ENCODE measurements around the gene CLDN9.

CLDN9 gene

DNA sequence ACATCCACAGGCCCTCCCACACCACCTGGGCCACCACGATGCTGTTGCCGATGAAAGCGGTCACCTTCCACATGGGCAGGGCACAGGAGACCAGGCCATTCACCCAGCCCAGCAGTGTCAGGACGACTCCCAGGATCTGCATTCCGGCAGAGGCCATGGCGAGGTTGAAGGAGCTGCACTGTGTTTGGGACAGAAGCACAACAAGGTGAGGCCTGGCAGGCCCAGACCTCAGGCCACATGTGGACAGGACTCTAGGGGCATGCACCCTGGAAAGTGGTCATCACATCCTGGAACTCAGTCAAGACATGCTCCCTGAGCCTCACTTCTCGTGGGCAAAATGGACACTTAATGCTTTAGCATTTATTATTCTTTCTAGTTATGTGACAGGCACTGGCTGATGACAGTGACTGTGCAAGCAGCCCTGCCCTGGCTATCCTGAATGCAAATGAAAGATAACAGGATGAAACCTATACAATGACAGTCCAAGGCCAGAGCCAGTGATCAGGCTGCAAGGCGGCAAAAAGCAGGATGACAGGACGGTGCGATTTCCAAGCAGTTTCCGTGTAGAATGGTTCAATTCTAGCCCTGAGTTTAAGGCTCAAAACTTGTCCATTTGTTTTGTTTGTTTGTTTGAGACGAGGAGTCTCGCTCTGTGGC is 3.3 kb downstream of the CLDN9 start:
- TF ChIP-seq, protein P1, sequence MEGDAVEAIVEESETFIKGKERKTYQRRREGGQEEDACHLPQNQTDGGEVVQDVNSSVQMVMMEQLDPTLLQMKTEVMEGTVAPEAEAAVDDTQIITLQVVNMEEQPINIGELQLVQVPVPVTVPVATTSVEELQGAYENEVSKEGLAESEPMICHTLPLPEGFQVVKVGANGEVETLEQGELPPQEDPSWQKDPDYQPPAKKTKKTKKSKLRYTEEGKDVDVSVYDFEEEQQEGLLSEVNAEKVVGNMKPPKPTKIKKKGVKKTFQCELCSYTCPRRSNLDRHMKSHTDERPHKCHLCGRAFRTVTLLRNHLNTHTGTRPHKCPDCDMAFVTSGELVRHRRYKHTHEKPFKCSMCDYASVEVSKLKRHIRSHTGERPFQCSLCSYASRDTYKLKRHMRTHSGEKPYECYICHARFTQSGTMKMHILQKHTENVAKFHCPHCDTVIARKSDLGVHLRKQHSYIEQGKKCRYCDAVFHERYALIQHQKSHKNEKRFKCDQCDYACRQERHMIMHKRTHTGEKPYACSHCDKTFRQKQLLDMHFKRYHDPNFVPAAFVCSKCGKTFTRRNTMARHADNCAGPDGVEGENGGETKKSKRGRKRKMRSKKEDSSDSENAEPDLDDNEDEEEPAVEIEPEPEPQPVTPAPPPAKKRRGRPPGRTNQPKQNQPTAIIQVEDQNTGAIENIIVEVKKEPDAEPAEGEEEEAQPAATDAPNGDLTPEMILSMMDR (IDR thresholded peaks at IDR 0.05) = no peak
- H3K9ac ChIP-seq = no peak overlapping the region
- no peaks in the 10 kb centered on the region for H3K9me3 ChIP-seq (ENCODE audit: control insufficient read depth, low read length)
- no peak overlapping the region for H3K27ac ChIP-seq
- no peak overlapping the region for H3K4me2 ChIP-seq (ENCODE audit: low read length)
- peaks cover 23% of the 10 kb centered on the region for H3K4me1 ChIP-seq
- H2AFZ ChIP-seq = no peak overlapping the region
- no peaks in the 10 kb centered on the region for H3K27me3 ChIP-seq (ENCODE audit: control insufficient read depth, insufficient read depth, low read length)
- no peaks in the 10 kb centered on the region for H3K36me3 ChIP-seq (ENCODE audit: control insufficient read depth, insufficient read depth, low read length)
- H3K79me2 ChIP-seq = peaks cover 3% of the 10 kb centered on the region
- no peak overlapping the region for H3K4me3 ChIP-seq (ENCODE audit: low read depth, low read length)

DNA sequence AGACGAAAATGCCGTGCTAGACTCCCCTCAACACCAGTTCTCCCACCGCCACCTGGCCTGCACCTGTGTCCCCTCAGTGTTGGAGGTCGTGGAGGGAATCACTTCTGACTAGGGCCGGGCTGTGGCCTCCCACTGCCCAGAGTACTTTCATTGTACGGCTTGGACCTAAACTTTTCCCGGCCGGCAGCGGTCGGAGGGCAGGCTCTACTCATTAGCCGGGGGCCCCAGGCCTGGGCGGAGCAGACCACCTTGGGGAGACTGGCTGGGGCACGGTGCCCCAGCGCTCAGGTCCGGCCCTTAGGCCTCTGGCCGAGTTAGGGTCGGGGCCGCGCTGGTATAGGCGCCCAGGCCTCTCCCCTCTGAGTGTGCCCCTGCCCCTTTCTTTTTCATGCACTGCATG is 4.6 kb downstream of the CLDN9 start:
- Histone ChIP-seq H3K4me3 (ENCODE audit: low read depth, low read length) (no peak overlapping the region), H3K4me1 (peaks cover 21% of the 10 kb centered on the region), H2AFZ (no peak overlapping the region), H3K27ac (no peak overlapping the region), H3K9me3 (ENCODE audit: control insufficient read depth, low read length) (no peaks in the 10 kb centered on the region), H3K4me2 (ENCODE audit: low read length) (no peak overlapping the region), H3K27me3 (ENCODE audit: control insufficient read depth, insufficient read depth, low read length) (no peaks in the 10 kb centered on the region), H3K36me3 (ENCODE audit: control insufficient read depth, insufficient read depth, low read length) (no peaks in the 10 kb centered on the region), H3K9ac (no peak overlapping the region), H3K79me2 (no peaks in the 10 kb centered on the region)
- TF ChIP-seq, protein P1 (IDR thresholded peaks at IDR 0.05) = no peak

DNA sequence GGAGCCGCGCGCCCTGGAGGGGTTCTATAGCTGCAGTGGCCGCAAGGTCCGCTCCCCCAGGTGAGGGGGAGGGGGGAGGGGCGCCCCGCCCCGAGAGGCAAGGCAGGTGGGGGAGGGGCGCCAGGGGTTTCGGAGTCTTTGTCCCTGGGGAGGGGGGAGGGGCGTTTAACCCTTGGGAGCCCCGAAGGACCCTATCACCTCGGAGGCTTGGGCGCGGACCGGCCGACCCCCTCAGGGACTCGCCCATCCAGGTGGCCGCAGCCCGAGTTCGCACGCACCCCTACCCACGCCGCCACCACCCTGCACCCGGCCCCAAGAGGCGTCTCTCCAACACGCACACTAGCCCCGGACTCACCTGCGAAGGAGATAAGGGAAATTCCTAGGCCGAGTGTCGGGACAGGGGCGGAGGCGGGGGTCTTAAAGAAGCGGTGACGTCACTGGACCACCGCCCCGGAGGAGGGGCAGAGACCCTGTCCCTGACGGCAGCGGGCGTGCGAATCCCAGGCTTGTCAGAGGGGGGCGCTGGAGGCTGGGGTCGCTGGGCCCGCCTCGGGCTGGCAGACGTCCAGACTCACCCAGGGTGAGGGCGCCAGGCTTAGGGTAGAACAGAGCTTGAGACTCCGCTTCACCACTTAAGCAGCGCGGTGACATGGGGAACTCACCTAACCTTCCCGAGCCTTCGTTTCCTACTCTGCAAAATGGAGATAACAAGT is 5.2 kb downstream of the CLDN9 start, which contains the start of gene CLDN6:
Gene CLDN6 (minus strand): TSS at position 390 of the 713 bp plus-strand sequence. CDS start 2,162 bp downstream, outside the sequence.
- no peak within 1 kb of the TSS for H3K27ac ChIP-seq
- no peaks in the 10 kb centered on the region for H3K79me2 ChIP-seq
- H3K9me3 ChIP-seq (ENCODE audit: control insufficient read depth, low read length) = no peaks in the 10 kb centered on the region
- H3K4me3 ChIP-seq (ENCODE audit: low read depth, low read length) = no peak within 1 kb of the TSS
- TF ChIP-seq, protein P1 (IDR thresholded peaks at IDR 0.05) = no peak
- H3K9ac ChIP-seq = no peak within 1 kb of the TSS
- no peaks in the 10 kb centered on the region for H3K36me3 ChIP-seq (ENCODE audit: control insufficient read depth, insufficient read depth, low read length)
- no peak within 1 kb of the TSS for H3K4me2 ChIP-seq (ENCODE audit: low read length)
- H3K27me3 ChIP-seq (ENCODE audit: control insufficient read depth, insufficient read depth, low read length) = no peaks in the 10 kb centered on the region
- peaks cover 22% of the 10 kb centered on the region for H3K4me1 ChIP-seq
- no peak within 1 kb of the TSS for H2AFZ ChIP-seq

DNA sequence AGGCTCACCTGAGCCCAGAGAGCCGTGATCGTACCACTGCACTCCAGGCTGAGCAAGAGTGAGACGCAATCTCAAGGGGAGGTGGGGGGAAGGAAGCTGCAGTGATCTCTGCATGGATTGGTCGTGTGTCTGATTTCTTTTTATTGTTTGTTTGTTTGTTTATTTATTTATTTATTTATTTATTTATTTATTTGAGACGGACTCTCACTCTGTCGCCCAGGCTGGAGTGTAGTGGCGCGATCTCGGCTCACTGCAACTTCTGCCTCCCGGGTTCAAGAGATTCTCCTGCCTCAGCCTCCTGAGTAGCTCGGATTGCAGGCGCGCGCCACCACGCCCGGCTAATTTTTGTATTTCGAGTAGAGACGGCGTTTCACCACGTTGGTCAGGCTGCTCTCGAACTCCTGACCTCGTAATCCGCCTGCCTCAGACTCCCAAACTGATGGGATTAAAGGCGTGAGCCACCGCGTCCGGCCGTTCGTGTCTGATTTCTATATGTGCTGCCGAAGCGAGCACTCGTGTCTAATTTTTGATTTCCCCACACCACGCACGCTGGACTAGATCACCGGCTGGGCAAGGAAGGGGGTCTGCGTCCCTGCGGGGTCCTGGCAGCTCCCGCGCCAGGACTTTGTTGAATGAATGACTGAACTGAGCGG is 7.0 kb downstream of the CLDN9 start:
- Histone ChIP-seq H3K79me2 (no peaks in the 10 kb centered on the region), H3K9ac (no peak overlapping the region), H3K9me3 (ENCODE audit: control insufficient read depth, low read length) (no peaks in the 10 kb centered on the region), H3K27me3 (ENCODE audit: control insufficient read depth, insufficient read depth, low read length) (no peaks in the 10 kb centered on the region), H2AFZ (peak overlapping the region; percentile 83), H3K4me2 (ENCODE audit: low read length) (peak overlapping the region; percentile 94), H3K27ac (peak overlapping the region; percentile 13), H3K36me3 (ENCODE audit: control insufficient read depth, insufficient read depth, low read length) (no peaks in the 10 kb centered on the region), H3K4me3 (ENCODE audit: low read depth, low read length) (peak overlapping the region; percentile 47), H3K4me1 (peaks cover 18% of the 10 kb centered on the region)
- TF ChIP-seq, protein P1 (IDR thresholded peaks at IDR 0.05) = no peak

All from parathyroid adenoma (tissue), 2 donors.